ENCODE results near the gene APLP2. TPM values are rescaled to one million over a fixed set of nuclear protein-coding genes. Genes with fewer than 3 reads are reported as not detected.

Gene APLP2
- polyA plus RNA-seq, 1 donor from 2014 or later, result 226 TPM

DNA sequence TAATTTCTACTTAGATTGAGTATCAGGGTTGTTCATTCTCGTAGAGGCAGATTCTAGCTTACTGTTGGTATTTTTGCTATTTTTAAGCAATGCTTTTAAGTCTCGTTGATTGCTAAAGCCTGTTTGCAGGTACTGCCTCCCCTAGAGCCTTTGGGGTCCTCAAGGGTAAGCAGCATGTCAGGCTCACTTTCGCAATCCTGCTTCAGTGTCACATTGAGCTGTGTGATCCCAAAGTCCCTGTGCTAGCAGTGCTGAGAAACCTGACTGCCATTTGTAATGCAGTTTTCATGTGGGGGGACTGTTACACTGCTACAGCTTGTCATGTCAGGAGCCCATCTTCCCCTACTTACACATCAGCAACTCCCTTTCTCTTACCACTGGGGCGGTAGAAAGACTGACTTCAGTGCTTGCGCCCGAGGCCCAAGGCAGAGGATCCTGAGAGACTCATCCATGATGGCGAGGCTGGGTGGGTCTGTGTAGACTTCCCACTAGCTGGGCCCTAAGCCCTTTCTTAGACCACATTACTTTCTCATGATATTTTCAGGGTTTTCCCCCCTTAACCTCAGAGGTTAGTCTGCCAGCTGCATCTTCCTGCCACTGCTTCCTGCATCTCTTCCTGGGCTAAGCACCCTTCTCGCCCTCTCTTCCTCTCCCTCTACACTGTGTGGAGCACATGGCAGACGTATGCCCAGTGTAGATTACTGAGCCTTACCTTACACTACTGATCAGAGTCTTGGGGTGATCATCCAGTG lies 49.1 kb downstream of the APLP2 start:
- Histone ChIP-seq H2AFZ (ENCODE audit: low read depth, low read length) (no peak overlapping the region), H3K9me2 (ENCODE audit: insufficient read depth, low read length) (no peaks in the 10 kb centered on the region), H4K20me1 (ENCODE audit: insufficient read depth) (no peaks in the 10 kb centered on the region), H3K27me3 (ENCODE audit: insufficient read depth, low read depth, low read length) (no peaks in the 10 kb centered on the region), H3K4me3 (ENCODE audit: low read length) (no peak overlapping the region), H3K9ac (ENCODE audit: low read length) (no peak overlapping the region), H3F3A (ENCODE audit: insufficient read depth, low read length, poor library complexity, severe bottlenecking) (no peaks in the 10 kb centered on the region), H3K27ac (ENCODE audit: low read length) (no peak overlapping the region), H3K4me2 (ENCODE audit: low read length) (no peak overlapping the region), H3K36me3 (ENCODE audit: insufficient read depth, low read length) (peaks cover 5% of the 10 kb centered on the region), H3K79me2 (replicated peaks; ENCODE audit: insufficient read depth, low read length) (peaks cover 13% of the 10 kb centered on the region), H3K9me3 (ENCODE audit: low read length) (no peaks in the 10 kb centered on the region)
- no peak for TF ChIP-seq EP300 (conservative IDR thresholded peaks at IDR 0.05; ENCODE audit: poor library complexity, severe bottlenecking)
- no peak for TF ChIP-seq RAD21 (conservative IDR thresholded peaks at IDR 0.05)

GRCh38 chr11:130120045-130120444 lies 50.4 kb downstream of the APLP2 start:
- H3K36me3 ChIP-seq (ENCODE audit: insufficient read depth, low read length), result peaks cover 5% of the 10 kb centered on the region
- no peaks in the 10 kb centered on the region for H3K27me3 ChIP-seq (ENCODE audit: insufficient read depth, low read depth, low read length)
- no peaks in the 10 kb centered on the region for H3K9me2 ChIP-seq (ENCODE audit: insufficient read depth, low read length)
- peaks cover 13% of the 10 kb centered on the region for H3K79me2 ChIP-seq (replicated peaks; ENCODE audit: insufficient read depth, low read length)
- H3F3A ChIP-seq (ENCODE audit: insufficient read depth, low read length, poor library complexity, severe bottlenecking), result no peaks in the 10 kb centered on the region
- H3K27ac ChIP-seq (ENCODE audit: low read length), result no peak overlapping the region
- no peaks in the 10 kb centered on the region for H4K20me1 ChIP-seq (ENCODE audit: insufficient read depth)
- no peaks in the 10 kb centered on the region for H3K9me3 ChIP-seq (ENCODE audit: low read length)
- H2AFZ ChIP-seq (ENCODE audit: low read depth, low read length), result no peak overlapping the region
- H3K9ac ChIP-seq (ENCODE audit: low read length), result no peak overlapping the region
- H3K4me3 ChIP-seq (ENCODE audit: low read length), result no peak overlapping the region
- no peak for TF ChIP-seq POLR2AphosphoS5 (IDR thresholded peaks at IDR 0.05)
- no peak for TF ChIP-seq EP300 (conservative IDR thresholded peaks at IDR 0.05; ENCODE audit: poor library complexity, severe bottlenecking)
- no peak for TF ChIP-seq SMC3 (conservative IDR thresholded peaks at IDR 0.05; ENCODE audit: poor library complexity)
- no peak for TF ChIP-seq MXI1 (conservative IDR thresholded peaks at IDR 0.05; ENCODE audit: poor library complexity, severe bottlenecking)
- TF ChIP-seq RAD21 (conservative IDR thresholded peaks at IDR 0.05), result no peak
- TF ChIP-seq TAF1 (IDR thresholded peaks at IDR 0.05; ENCODE audit: low read depth), result no peak
- TF ChIP-seq, protein P1, sequence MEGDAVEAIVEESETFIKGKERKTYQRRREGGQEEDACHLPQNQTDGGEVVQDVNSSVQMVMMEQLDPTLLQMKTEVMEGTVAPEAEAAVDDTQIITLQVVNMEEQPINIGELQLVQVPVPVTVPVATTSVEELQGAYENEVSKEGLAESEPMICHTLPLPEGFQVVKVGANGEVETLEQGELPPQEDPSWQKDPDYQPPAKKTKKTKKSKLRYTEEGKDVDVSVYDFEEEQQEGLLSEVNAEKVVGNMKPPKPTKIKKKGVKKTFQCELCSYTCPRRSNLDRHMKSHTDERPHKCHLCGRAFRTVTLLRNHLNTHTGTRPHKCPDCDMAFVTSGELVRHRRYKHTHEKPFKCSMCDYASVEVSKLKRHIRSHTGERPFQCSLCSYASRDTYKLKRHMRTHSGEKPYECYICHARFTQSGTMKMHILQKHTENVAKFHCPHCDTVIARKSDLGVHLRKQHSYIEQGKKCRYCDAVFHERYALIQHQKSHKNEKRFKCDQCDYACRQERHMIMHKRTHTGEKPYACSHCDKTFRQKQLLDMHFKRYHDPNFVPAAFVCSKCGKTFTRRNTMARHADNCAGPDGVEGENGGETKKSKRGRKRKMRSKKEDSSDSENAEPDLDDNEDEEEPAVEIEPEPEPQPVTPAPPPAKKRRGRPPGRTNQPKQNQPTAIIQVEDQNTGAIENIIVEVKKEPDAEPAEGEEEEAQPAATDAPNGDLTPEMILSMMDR (IDR thresholded peaks at IDR 0.05; ENCODE audit: poor library complexity, severe bottlenecking), result no peak
- TF ChIP-seq, protein P2, sequence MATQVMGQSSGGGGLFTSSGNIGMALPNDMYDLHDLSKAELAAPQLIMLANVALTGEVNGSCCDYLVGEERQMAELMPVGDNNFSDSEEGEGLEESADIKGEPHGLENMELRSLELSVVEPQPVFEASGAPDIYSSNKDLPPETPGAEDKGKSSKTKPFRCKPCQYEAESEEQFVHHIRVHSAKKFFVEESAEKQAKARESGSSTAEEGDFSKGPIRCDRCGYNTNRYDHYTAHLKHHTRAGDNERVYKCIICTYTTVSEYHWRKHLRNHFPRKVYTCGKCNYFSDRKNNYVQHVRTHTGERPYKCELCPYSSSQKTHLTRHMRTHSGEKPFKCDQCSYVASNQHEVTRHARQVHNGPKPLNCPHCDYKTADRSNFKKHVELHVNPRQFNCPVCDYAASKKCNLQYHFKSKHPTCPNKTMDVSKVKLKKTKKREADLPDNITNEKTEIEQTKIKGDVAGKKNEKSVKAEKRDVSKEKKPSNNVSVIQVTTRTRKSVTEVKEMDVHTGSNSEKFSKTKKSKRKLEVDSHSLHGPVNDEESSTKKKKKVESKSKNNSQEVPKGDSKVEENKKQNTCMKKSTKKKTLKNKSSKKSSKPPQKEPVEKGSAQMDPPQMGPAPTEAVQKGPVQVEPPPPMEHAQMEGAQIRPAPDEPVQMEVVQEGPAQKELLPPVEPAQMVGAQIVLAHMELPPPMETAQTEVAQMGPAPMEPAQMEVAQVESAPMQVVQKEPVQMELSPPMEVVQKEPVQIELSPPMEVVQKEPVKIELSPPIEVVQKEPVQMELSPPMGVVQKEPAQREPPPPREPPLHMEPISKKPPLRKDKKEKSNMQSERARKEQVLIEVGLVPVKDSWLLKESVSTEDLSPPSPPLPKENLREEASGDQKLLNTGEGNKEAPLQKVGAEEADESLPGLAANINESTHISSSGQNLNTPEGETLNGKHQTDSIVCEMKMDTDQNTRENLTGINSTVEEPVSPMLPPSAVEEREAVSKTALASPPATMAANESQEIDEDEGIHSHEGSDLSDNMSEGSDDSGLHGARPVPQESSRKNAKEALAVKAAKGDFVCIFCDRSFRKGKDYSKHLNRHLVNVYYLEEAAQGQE (IDR thresholded peaks at IDR 0.05; ENCODE audit: borderline replicate concordance), result no peak
- TF ChIP-seq EZH2 (IDR thresholded peaks at IDR 0.05; ENCODE audit: borderline replicate concordance, insufficient read depth, low read length, poor library complexity, severe bottlenecking), result no peak
- H3K4me2 ChIP-seq (ENCODE audit: low read length), result no peak overlapping the region

Measured in neural cell (in vitro differentiated cells).